IMR-90 (cell line): Measurements from ENCODE around the gene HLA-DQB1. TPM values are rescaled to one million over a fixed set of nuclear protein-coding genes. Genes with fewer than 3 reads are reported as not detected.

Source experiments
- ATAC-seq: fragments of 200-7000 bp; cut with Tn5 transposase; 2 replicates; pipeline ENCODE4 v1.9.1; 2020; ENCODE audit warnings: low read depth, mild to moderate bottlenecking, moderate library complexity
- BruUV-seq: library from RNA; stranded (reverse); fragments of 400-500 nt; replicated peaks from 2 replicates; lab custom pipeline; 2021; lab: Mats Ljungman, UMichigan
- CTCF ChIA-PET: fragments of 300-600 bp; formaldehyde crosslinking; extraction: SDS; loops from one replicate; lab custom pipeline; 2021; ENCODE audit warnings: antibody characterized with exemption; lab: Yijun Ruan, JAX
- POLR2A ChIA-PET: fragments of 300-600 bp; sonication (Branson Sonifier 250); formaldehyde crosslinking; loops from one replicate; lab custom pipeline; 2022; ENCODE audit warnings: antibody characterized with exemption; ENCODE audit not compliant: unreplicated experiment; lab: Charles Lee
- DNase-seq: peaks from one replicate; pipeline ENCODE4 v3.0.0; 2013
- H2AFZ ChIP-seq: replicated peaks from 2 replicates; pipeline ENCODE3; 2013; ENCODE audit warnings: low read length, mild to moderate bottlenecking; ENCODE audit not compliant: poor library complexity
- H2AK5ac ChIP-seq: 2 replicates; pipeline ENCODE4 v1.6.1; 2013; ENCODE audit warnings: low read depth, low read length, inconsistent platforms
- H2AK9ac ChIP-seq: replicated peaks from 2 replicates; pipeline ENCODE3; 2013; ENCODE audit warnings: mild to moderate bottlenecking, low read depth, low read length, moderate library complexity; ENCODE audit not compliant: poor library complexity
- H2BK120ac ChIP-seq: 2 replicates; pipeline ENCODE4 v1.6.1; 2013; ENCODE audit warnings: low read depth, low read length, inconsistent platforms
- H2BK15ac ChIP-seq: 3 replicates; pipeline ENCODE4 v1.6.1; 2013; ENCODE audit warnings: low read depth, low read length, inconsistent platforms
- H2BK20ac ChIP-seq: 2 replicates; pipeline ENCODE4 v1.6.1; 2013; ENCODE audit warnings: low read depth, mild to moderate bottlenecking, inconsistent platforms, low read length, moderate library complexity
- H2BK5ac ChIP-seq: 2 replicates; pipeline ENCODE4 v1.6.1; 2013; ENCODE audit warnings: mild to moderate bottlenecking, low read depth, low read length, inconsistent platforms; ENCODE audit not compliant: poor library complexity, severe bottlenecking
- H3K14ac ChIP-seq: replicated peaks from 2 replicates; pipeline ENCODE4 v1.6.1; 2013; ENCODE audit warnings: low read depth, low read length, inconsistent platforms
- H3K18ac ChIP-seq: 2 replicates; pipeline ENCODE4 v1.6.1; 2013; ENCODE audit warnings: low read depth, low read length, control low read depth
- H3K23ac ChIP-seq: 2 replicates; pipeline ENCODE4 v1.6.1; 2013; ENCODE audit warnings: low read depth, low read length, inconsistent platforms
- H3K27ac ChIP-seq: 2 replicates; pipeline ENCODE4 v1.5.1; 2013; ENCODE audit warnings: mild to moderate bottlenecking, control low read depth, low read length; ENCODE audit not compliant: insufficient read depth
- H3K27me3 ChIP-seq: 2 replicates; pipeline ENCODE4 v1.6.1; 2013; ENCODE audit warnings: low read length; ENCODE audit not compliant: control insufficient read depth, insufficient read depth
- H3K36me3 ChIP-seq: 2 replicates; pipeline ENCODE4 v1.6.1; 2013; ENCODE audit warnings: low read length, mixed read lengths; ENCODE audit not compliant: control insufficient read depth, insufficient read depth
- H3K4ac ChIP-seq: 2 replicates; pipeline ENCODE4 v1.6.1; 2013; ENCODE audit warnings: low read depth, low read length, inconsistent platforms
- H3K4me1 ChIP-seq: 2 replicates; pipeline ENCODE4 v1.6.1; 2013; ENCODE audit warnings: low read length, mixed read lengths; ENCODE audit not compliant: control insufficient read depth, insufficient read depth
- H3K4me2 ChIP-seq: 2 replicates; pipeline ENCODE4 v1.6.1; 2013; ENCODE audit warnings: low read depth, mild to moderate bottlenecking, control low read depth, low read length, moderate library complexity
- H3K4me3 ChIP-seq: 2 replicates; pipeline ENCODE4 v1.5.1; 2013; ENCODE audit warnings: low read depth, mild to moderate bottlenecking, control low read depth, low read length, moderate library complexity; ENCODE audit not compliant: insufficient read depth
- H3K56ac ChIP-seq: 2 replicates; pipeline ENCODE4 v1.6.1; 2013; ENCODE audit warnings: low read length, inconsistent platforms; ENCODE audit not compliant: insufficient read depth; ENCODE audit errors: extremely low read depth
- H3K79me1 ChIP-seq, 2 experiments: 2 replicates each; pipeline ENCODE4 v1.6.1; 2013; ENCODE audit warnings: low read length in 2 of 2, inconsistent platforms in 1 of 2, low read depth in 1 of 2
- H3K9ac ChIP-seq: 2 replicates; pipeline ENCODE4 v1.6.1; 2013; ENCODE audit warnings: low read depth, low read length, control low read depth
- H3K9me1 ChIP-seq: 2 replicates; pipeline ENCODE4 v1.6.1; 2013; ENCODE audit warnings: low read length, inconsistent platforms; ENCODE audit not compliant: insufficient read depth
- H3K9me3 ChIP-seq: 2 replicates; pipeline ENCODE4 v1.6.1; 2013; ENCODE audit warnings: low read length; ENCODE audit not compliant: control insufficient read depth, insufficient read depth
- H4K20me1 ChIP-seq: 2 replicates; pipeline ENCODE4 v1.6.1; 2013; ENCODE audit warnings: low read length, inconsistent platforms; ENCODE audit not compliant: insufficient read depth
- H4K5ac ChIP-seq: 2 replicates; pipeline ENCODE4 v1.6.1; 2013; ENCODE audit warnings: mild to moderate bottlenecking, low read depth, low read length, control low read depth
- H4K8ac ChIP-seq, 2 experiments: 2 replicates each; pipeline ENCODE4 v1.6.1; 2013; ENCODE audit warnings: low read depth in 2 of 2, low read length in 2 of 2, control low read depth in 1 of 2, inconsistent platforms in 1 of 2
- H4K91ac ChIP-seq: 2 replicates; pipeline ENCODE4 v1.6.1; 2013; ENCODE audit warnings: low read depth, low read length, inconsistent platforms; ENCODE audit not compliant: insufficient read depth
- CHD1 ChIP-seq: IDR thresholded peaks from 2 replicates; pipeline ENCODE4 v1.6.1; 2012; ENCODE audit warnings: low read depth, low read length, improper control_type of control experiment
- MAZ ChIP-seq: IDR thresholded peaks from 2 replicates; pipeline ENCODE4 v1.6.1; 2012; ENCODE audit warnings: low read depth, mild to moderate bottlenecking, low read length, improper control_type of control experiment, moderate library complexity, borderline replicate concordance
- NFE2L2 ChIP-seq: fragments of 150-350 bp; IDR thresholded peaks from 2 replicates; pipeline ENCODE4 v1.6.1; 2016; ENCODE audit warnings: low read depth, mild to moderate bottlenecking, low read length
- POLR2A ChIP-seq: IDR thresholded peaks from 2 replicates; pipeline ENCODE4 v1.6.1; 2012; ENCODE audit warnings: mild to moderate bottlenecking, low read depth, low read length
- WGBS, 2 experiments: methylation state at CpG; one replicate each; pipeline versions ENCODE4 v1.1.5 to v1.1.7; 2013; ENCODE audit warnings: missing lambda C conversion rate in 2 of 2; ENCODE audit not compliant: insufficient read length in 1 of 2; ENCODE audit errors: extremely low coverage in 2 of 2; 5-methylcytosine and 5-hydroxymethylcytosine counted together
- dilution Hi-C: fragments of 300-500 bp; cut with HindIII; formaldehyde crosslinking; loops from one replicate; pipeline ENCODE4 v1.14.3; 2018; ENCODE audit warnings: low sequenced_read_pairs; ENCODE audit not compliant: unreplicated experiment
- in situ Hi-C: fragments of 300-500 bp; cut with MboI; formaldehyde crosslinking; loops from 3 replicates; pipeline ENCODE4 v1.14.3; 2019; ENCODE audit warnings: low sequenced_read_pairs, inconsistent platforms, mixed read lengths
- intact Hi-C: fragments of 100-400 bp; cut with micrococcal nuclease; formaldehyde crosslinking; loops from 2 replicates; pipeline ENCODE4 v1.10.0; 2022
- polyA plus RNA-seq, 3 experiments: library from polyadenylated mRNA; depleted of rRNA; stranded (reverse); fragments of >200 nt; gene quantifications; 2 replicates each; pipeline ENCODE4 v1.2.3, GENCODE V29; 2012; ENCODE audit warnings: low replicate concordance in 1 of 3
- total RNA-seq: library from RNA; depleted of rRNA; stranded (reverse); fragments of >200 nt; gene quantifications from 2 replicates; pipeline ENCODE4 v1.2.3, GENCODE V29; 2012
- TF ChIP-seq, protein P1 (sequence below): fragments of 150-350 bp; IDR thresholded peaks from 2 replicates; pipeline ENCODE4 v1.6.1; 2016; ENCODE audit warnings: low read depth, mild to moderate bottlenecking, low read length, moderate library complexity, borderline replicate concordance

Gene HLA-DQB1
- total and polyA plus RNA-seq, 2 of the 4 experiments (the other 2 are of a cell fraction) = not detected

GRCh38 chr6:32638532-32639219, 27.8 kb downstream of the HLA-DQB1 start:
- POLR2A ChIA-PET = no interaction called here
- H3K56ac ChIP-seq = no peak overlapping the region
- CTCF ChIA-PET = no interaction called here
- no TSS peak for BruUV-seq
- H3K27me3 ChIP-seq = no peaks in the 10 kb centered on the region
- no peak overlapping the region for H2BK20ac ChIP-seq
- no peak overlapping the region for H3K23ac ChIP-seq
- intact Hi-C loops = loop anchor here (2.0 kb wide), 1 partner anchor 104 kb away; no protein-coding TSS in a partner anchor
- no peak overlapping the region for H2AK5ac ChIP-seq
- in situ Hi-C loops = loop anchor here (5.0 kb wide), 1 partner anchor 104 kb away; the partner anchor contains the start of gene HLA-DQA2
- no peaks in the 10 kb centered on the region for H3K9me3 ChIP-seq
- DNase-seq (no peak), ATAC-seq (no peak)
- no peak overlapping the region for H4K8ac ChIP-seq
- H3K4me1 ChIP-seq = no peaks in the 10 kb centered on the region
- H3K18ac ChIP-seq = no peak overlapping the region
- H3K9ac ChIP-seq = no peak overlapping the region
- H3K36me3 ChIP-seq = no peaks in the 10 kb centered on the region
- no CpG with 5 or more reads among the region's 9 CpGs for WGBS, 2 experiments
- dilution Hi-C loops = no loop called here
- no peak overlapping the region for H4K91ac ChIP-seq
- no peak overlapping the region for H2AK9ac ChIP-seq
- TF ChIP-seq MAZ (no peak), CHD1 (no peak), NFE2L2 (no peak), POLR2A (no peak)
- TF ChIP-seq, protein P1, sequence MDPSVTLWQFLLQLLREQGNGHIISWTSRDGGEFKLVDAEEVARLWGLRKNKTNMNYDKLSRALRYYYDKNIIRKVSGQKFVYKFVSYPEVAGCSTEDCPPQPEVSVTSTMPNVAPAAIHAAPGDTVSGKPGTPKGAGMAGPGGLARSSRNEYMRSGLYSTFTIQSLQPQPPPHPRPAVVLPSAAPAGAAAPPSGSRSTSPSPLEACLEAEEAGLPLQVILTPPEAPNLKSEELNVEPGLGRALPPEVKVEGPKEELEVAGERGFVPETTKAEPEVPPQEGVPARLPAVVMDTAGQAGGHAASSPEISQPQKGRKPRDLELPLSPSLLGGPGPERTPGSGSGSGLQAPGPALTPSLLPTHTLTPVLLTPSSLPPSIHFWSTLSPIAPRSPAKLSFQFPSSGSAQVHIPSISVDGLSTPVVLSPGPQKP = no peak
- H3K4ac ChIP-seq = no peak overlapping the region
- H3K4me3 ChIP-seq = no peak overlapping the region
- no peaks in the 10 kb centered on the region for H3K9me1 ChIP-seq
- no peak overlapping the region for H3K14ac ChIP-seq
- H2AFZ ChIP-seq = no peak overlapping the region
- no peak overlapping the region for H2BK120ac ChIP-seq
- H3K4me2 ChIP-seq = no peak overlapping the region
- H3K79me1 ChIP-seq = no peaks in the 10 kb centered on the region
- no peaks in the 10 kb centered on the region for H4K20me1 ChIP-seq
- no peak overlapping the region for H3K27ac ChIP-seq
- no peak overlapping the region for H2BK5ac ChIP-seq
- H4K5ac ChIP-seq = no peak overlapping the region
- no peak overlapping the region for H2BK15ac ChIP-seq
